H9 (cell line): ENCODE data around the gene ATP6V1B1. TPM values are rescaled to one million over a fixed set of nuclear protein-coding genes. Genes with fewer than 3 reads are reported as not detected.

Experiments used
- DNase-seq: peaks from one replicate; pipeline ENCODE4 v3.0.0-alpha.2; 2017
- H2AFZ ChIP-seq: one replicate; pipeline ENCODE4 v1.6.1; 2013; ENCODE audit warnings: mild to moderate bottlenecking, low read length, control low read depth, moderate library complexity
- H2AK5ac ChIP-seq: 2 replicates; pipeline ENCODE4 v1.6.1; 2013; ENCODE audit warnings: low read length, control low read depth, mixed read lengths; ENCODE audit not compliant: insufficient read length
- H2BK120ac ChIP-seq: one replicate; pipeline ENCODE4 v1.6.1; 2013; ENCODE audit warnings: low read depth, mild to moderate bottlenecking, low read length, control low read depth, inconsistent platforms; ENCODE audit not compliant: poor library complexity, severe bottlenecking
- H2BK12ac ChIP-seq: 2 replicates; pipeline ENCODE4 v1.6.1; 2013; ENCODE audit warnings: low read length, control low read depth, mixed read lengths, low read depth; ENCODE audit not compliant: insufficient read length
- H2BK15ac ChIP-seq: 2 replicates; pipeline ENCODE4 v1.6.1; 2013; ENCODE audit warnings: low read depth, low read length, control low read depth
- H2BK20ac ChIP-seq: one replicate; pipeline ENCODE4 v1.6.1; 2013; ENCODE audit warnings: low read depth, mild to moderate bottlenecking, low read length, control low read depth, inconsistent platforms; ENCODE audit not compliant: poor library complexity, severe bottlenecking
- H2BK5ac ChIP-seq: 2 replicates; pipeline ENCODE4 v1.6.1; 2013; ENCODE audit warnings: low read length, control low read depth, mixed read lengths; ENCODE audit not compliant: insufficient read length
- H3K14ac ChIP-seq: 2 replicates; pipeline ENCODE4 v1.6.1; 2013; ENCODE audit warnings: low read length, control low read depth; ENCODE audit not compliant: insufficient read depth
- H3K18ac ChIP-seq: 2 replicates; pipeline ENCODE4 v1.6.1; 2013; ENCODE audit warnings: low read depth, mild to moderate bottlenecking, mixed read lengths, low read length, control low read depth; ENCODE audit not compliant: insufficient read length
- H3K23ac ChIP-seq: 2 replicates; pipeline ENCODE4 v1.6.1; 2013; ENCODE audit warnings: low read length, control low read depth, mixed read lengths, low read depth; ENCODE audit not compliant: insufficient read length
- H3K23me2 ChIP-seq: 2 replicates; pipeline ENCODE4 v1.6.1; 2013; ENCODE audit warnings: low read depth, mild to moderate bottlenecking, mixed read lengths, low read length, control low read depth; ENCODE audit not compliant: insufficient read length, poor library complexity, severe bottlenecking
- H3K27ac ChIP-seq: 2 replicates; pipeline ENCODE4 v1.5.1; 2013; ENCODE audit warnings: low read length, control low read depth, mixed read lengths, low read depth; ENCODE audit not compliant: insufficient read length
- H3K27me3 ChIP-seq: 2 replicates; pipeline ENCODE4 v1.6.1; 2013; ENCODE audit warnings: low read length, control low read depth, inconsistent platforms; ENCODE audit not compliant: insufficient read depth
- H3K4ac ChIP-seq: 2 replicates; pipeline ENCODE4 v1.6.1; 2013; ENCODE audit warnings: low read depth, mild to moderate bottlenecking, control low read depth, inconsistent platforms, low read length, moderate library complexity
- H3K4me1 ChIP-seq: 2 replicates; pipeline ENCODE4 v1.6.1; 2013; ENCODE audit warnings: low read length, control low read depth, inconsistent platforms; ENCODE audit not compliant: insufficient read depth
- H3K4me2 ChIP-seq: 2 replicates; pipeline ENCODE4 v1.6.1; 2013; ENCODE audit warnings: low read length, control low read depth, mixed read lengths; ENCODE audit not compliant: insufficient read length, insufficient read depth
- H3K56ac ChIP-seq: 2 replicates; pipeline ENCODE4 v1.6.1; 2013; ENCODE audit warnings: low read depth, mild to moderate bottlenecking, mixed read lengths, low read length, control low read depth; ENCODE audit not compliant: insufficient read length
- H3K79me1 ChIP-seq: 2 replicates; pipeline ENCODE4 v1.6.1; 2013; ENCODE audit warnings: low read depth, mild to moderate bottlenecking, moderate library complexity, low read length, control low read depth, inconsistent platforms; ENCODE audit not compliant: insufficient read depth, poor library complexity, severe bottlenecking
- H3K79me2 ChIP-seq: 2 replicates; pipeline ENCODE4 v1.6.1; 2013; ENCODE audit warnings: low read length, control low read depth, inconsistent platforms; ENCODE audit not compliant: insufficient read depth
- H3K9ac ChIP-seq: 2 replicates; pipeline ENCODE4 v1.6.1; 2013; ENCODE audit warnings: low read length, control low read depth, mixed read lengths; ENCODE audit not compliant: insufficient read length; ENCODE audit errors: extremely low read depth
- H3K9me3 ChIP-seq: one replicate; pipeline ENCODE4 v1.6.1; 2013; ENCODE audit warnings: low read depth, low read length, inconsistent platforms; ENCODE audit not compliant: control insufficient read depth
- H3T11ph ChIP-seq: one replicate; pipeline ENCODE4 v1.6.1; 2013; ENCODE audit warnings: mild to moderate bottlenecking, low read length, control low read depth, inconsistent platforms
- H4K20me1 ChIP-seq: one replicate; pipeline ENCODE4 v1.6.1; 2013; ENCODE audit not compliant: control insufficient read depth, insufficient read length, insufficient read depth
- H4K5ac ChIP-seq: 2 replicates; pipeline ENCODE4 v1.6.1; 2013; ENCODE audit warnings: low read depth, mild to moderate bottlenecking, mixed read lengths, low read length, control low read depth; ENCODE audit not compliant: insufficient read length
- H4K8ac ChIP-seq: replicated peaks from 2 replicates; pipeline ENCODE4 v1.6.1; 2013; ENCODE audit warnings: low read length, control low read depth, mixed read lengths, low read depth; ENCODE audit not compliant: insufficient read length
- H4K91ac ChIP-seq: 2 replicates; pipeline ENCODE4 v1.6.1; 2013; ENCODE audit warnings: low read depth, mild to moderate bottlenecking, moderate library complexity, mixed read lengths, low read length, control low read depth; ENCODE audit not compliant: insufficient read length
- H3K27ac Mint-ChIP-seq, 3 experiments: 2 replicates in 2 of 3; 3 replicates in 1 of 3; pipeline ENCODE4 v1.8.0; 2020 to 2021; ENCODE audit warnings: mixed read lengths in 3 of 3, mild to moderate bottlenecking in 1 of 3, moderate library complexity in 1 of 3
- H3K27me3 Mint-ChIP-seq: 2 replicates; pipeline ENCODE4 v1.8.0; 2021; ENCODE audit warnings: low read depth, mild to moderate bottlenecking, moderate library complexity, mixed read lengths
- H3K36me3 Mint-ChIP-seq, 3 experiments: 2 replicates in 2 of 3; 3 replicates in 1 of 3; pipeline ENCODE4 v1.8.0; 2020 to 2021; ENCODE audit warnings: low read depth in 3 of 3, mixed read lengths in 3 of 3; ENCODE audit not compliant: insufficient read depth in 1 of 3
- H3K4me1 Mint-ChIP-seq, 2 experiments: 2 replicates each; pipeline ENCODE4 v1.8.0; 2020; ENCODE audit warnings: mixed read lengths in 2 of 2
- H3K4me3 Mint-ChIP-seq, 2 experiments: 2 replicates in 1 of 2; 3 replicates in 1 of 2; pipeline ENCODE4 v1.8.0; 2020 to 2021; ENCODE audit warnings: mild to moderate bottlenecking in 2 of 2, mixed read lengths in 2 of 2, moderate library complexity in 1 of 2
- H3K9me3 Mint-ChIP-seq, 2 experiments: 2 replicates in 1 of 2; 3 replicates in 1 of 2; pipeline ENCODE4 v1.8.0; 2020; ENCODE audit warnings: mild to moderate bottlenecking in 2 of 2, mixed read lengths in 2 of 2, moderate library complexity in 1 of 2
- CTCF ChIP-seq: fragments of 200-600 bp; sonication (generic); conservative IDR thresholded peaks from 3 replicates; pipeline ENCODE4 v1.8.0; 2021; ENCODE audit warnings: antibody characterized with exemption, mild to moderate bottlenecking
- WGBS: extraction: QIAGEN DNeasy Blood & Tissue Kit; methylation state at CpG from one replicate; pipeline ENCODE4 v1.1.7; 2013; ENCODE audit warnings: missing lambda C conversion rate, low lambda C conversion rate, mixed read lengths; ENCODE audit not compliant: insufficient read length; ENCODE audit errors: extremely low coverage; 5-methylcytosine and 5-hydroxymethylcytosine counted together
- total RNA-seq: library from RNA; stranded (reverse); gene quantifications from 2 replicates; pipeline ENCODE4 v1.2.1, GENCODE V29; 2021

ATP6V1B1 gene
- total RNA-seq, 1 experiment from 2014 or later: not detected

GRCh38 chr2:71003396-71003795 lies 67.7 kb downstream of the ATP6V1B1 start:
- Histone ChIP-seq H3K14ac (no peak overlapping the region), H3K9ac (no peak overlapping the region), H3K56ac (no peak overlapping the region), H4K8ac (no peak overlapping the region), H3T11ph (no peak overlapping the region), H4K20me1 (no peaks in the 10 kb centered on the region), H3K9me3 (no peaks in the 10 kb centered on the region), H4K5ac (no peak overlapping the region), H3K4ac (no peak overlapping the region), H3K27ac (no peak overlapping the region), H3K18ac (no peak overlapping the region), H3K23ac (no peak overlapping the region), H2BK5ac (no peak overlapping the region), H2BK15ac (no peak overlapping the region), H3K23me2 (peaks cover 7% of the 10 kb centered on the region), H3K4me1 (peaks cover 8% of the 10 kb centered on the region; the same call in 1 of the 2 replicates), H2BK20ac (no peak overlapping the region), H2AK5ac (no peak overlapping the region), H3K79me1 (no peaks in the 10 kb centered on the region), H3K27me3 (no peaks in the 10 kb centered on the region), H2AFZ (no peak overlapping the region), H2BK12ac (no peak overlapping the region), H4K91ac (no peak overlapping the region), H3K4me2 (no peak overlapping the region), H2BK120ac (no peak overlapping the region), H3K79me2 (no peaks in the 10 kb centered on the region)
- H3K36me3 Mint-ChIP-seq: no peaks in the 10 kb centered on the region
- DNase-seq: no peak
- no peak overlapping the region for H3K27ac Mint-ChIP-seq
- H3K27me3 Mint-ChIP-seq: peaks cover 32% of the 10 kb centered on the region
- TF ChIP-seq CTCF: no peak
- no CpG with 5 or more reads among the region's 6 CpGs for WGBS
- no peaks in the 10 kb centered on the region for H3K9me3 Mint-ChIP-seq
- H3K4me3 Mint-ChIP-seq: no peak overlapping the region
- H3K4me1 Mint-ChIP-seq: peaks cover 15 to 20% of the 10 kb centered on the region in 2 experiments
